ENCODE data around the gene PRKCB.

- TF ChIP-seq CTCF (IDR thresholded peaks at IDR 0.05) (no peak), POLR2A (IDR thresholded peaks at IDR 0.05) (no peak), POLR2AphosphoS5 (IDR thresholded peaks at IDR 0.05) (no peak)
Measured at GRCh38 chr16:23863511-23864422, 28.0 kb downstream of the PRKCB start.
